ENCODE results near the gene TRPM2.
"Not testable (repeated sequence)": the region's sequence is repeated elsewhere in the genome, so short reads cannot be mapped to it uniquely, and the experiment has no call there.

DNA sequence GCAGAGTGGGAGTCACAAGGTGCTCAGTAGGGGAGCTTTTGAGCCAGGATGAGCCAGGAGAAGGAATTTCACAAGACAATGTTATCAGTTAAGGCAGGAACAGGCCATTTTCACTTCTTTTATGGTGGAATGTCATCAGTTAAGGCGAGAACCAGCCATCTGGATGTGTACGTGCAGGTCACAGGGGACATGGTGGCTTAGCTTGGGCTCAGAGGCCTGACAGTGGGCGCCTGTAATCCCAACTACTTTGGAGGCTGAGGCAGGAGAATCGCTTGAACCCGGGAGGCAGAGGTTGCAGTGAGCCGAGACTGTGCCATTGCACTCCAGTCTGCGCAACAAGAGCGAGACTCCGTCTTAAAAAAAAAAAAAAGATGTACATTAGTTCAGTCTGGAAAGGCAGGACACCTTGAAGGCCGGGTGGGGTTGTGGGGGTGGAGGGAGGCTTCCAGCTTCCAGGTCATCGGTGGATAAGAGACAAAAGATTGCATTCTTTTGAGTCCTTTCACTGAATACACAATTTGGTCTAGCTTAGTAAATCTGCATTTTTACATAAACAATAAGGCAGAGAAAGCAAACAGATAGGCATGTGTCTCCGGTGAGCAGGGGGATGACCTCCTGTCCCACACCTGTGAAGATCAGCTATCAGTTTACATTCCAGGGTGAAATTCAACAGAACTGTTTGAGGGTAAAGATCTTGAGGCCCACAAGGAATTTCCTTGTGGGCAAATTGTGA lies 11.5 kb upstream of the TRPM2 start:
- TF ChIP-seq, protein P1, sequence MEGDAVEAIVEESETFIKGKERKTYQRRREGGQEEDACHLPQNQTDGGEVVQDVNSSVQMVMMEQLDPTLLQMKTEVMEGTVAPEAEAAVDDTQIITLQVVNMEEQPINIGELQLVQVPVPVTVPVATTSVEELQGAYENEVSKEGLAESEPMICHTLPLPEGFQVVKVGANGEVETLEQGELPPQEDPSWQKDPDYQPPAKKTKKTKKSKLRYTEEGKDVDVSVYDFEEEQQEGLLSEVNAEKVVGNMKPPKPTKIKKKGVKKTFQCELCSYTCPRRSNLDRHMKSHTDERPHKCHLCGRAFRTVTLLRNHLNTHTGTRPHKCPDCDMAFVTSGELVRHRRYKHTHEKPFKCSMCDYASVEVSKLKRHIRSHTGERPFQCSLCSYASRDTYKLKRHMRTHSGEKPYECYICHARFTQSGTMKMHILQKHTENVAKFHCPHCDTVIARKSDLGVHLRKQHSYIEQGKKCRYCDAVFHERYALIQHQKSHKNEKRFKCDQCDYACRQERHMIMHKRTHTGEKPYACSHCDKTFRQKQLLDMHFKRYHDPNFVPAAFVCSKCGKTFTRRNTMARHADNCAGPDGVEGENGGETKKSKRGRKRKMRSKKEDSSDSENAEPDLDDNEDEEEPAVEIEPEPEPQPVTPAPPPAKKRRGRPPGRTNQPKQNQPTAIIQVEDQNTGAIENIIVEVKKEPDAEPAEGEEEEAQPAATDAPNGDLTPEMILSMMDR (IDR thresholded peaks at IDR 0.05; ENCODE audit: low read depth, low read length) = not testable (repeated sequence)
- TF ChIP-seq EZH2phosphoT487 (IDR thresholded peaks at IDR 0.05; ENCODE audit: low read depth) = not testable (repeated sequence)

Data from OCI-LY3 (cell line).